RPMI8226 (cell line): ENCODE results near the gene IFNAR2.
A peak's percentile ranks its signal among the peaks of the same experiment; 100 is the strongest.
"Not testable (repeated sequence)": the region's sequence is repeated elsewhere in the genome, so short reads cannot be mapped to it uniquely, and the experiment has no call there.

ENCODE experiments used
- DNase-seq: peaks from one replicate; pipeline ENCODE4 v3.0.0-alpha.2; 2015

Gene IFNAR2

DNA sequence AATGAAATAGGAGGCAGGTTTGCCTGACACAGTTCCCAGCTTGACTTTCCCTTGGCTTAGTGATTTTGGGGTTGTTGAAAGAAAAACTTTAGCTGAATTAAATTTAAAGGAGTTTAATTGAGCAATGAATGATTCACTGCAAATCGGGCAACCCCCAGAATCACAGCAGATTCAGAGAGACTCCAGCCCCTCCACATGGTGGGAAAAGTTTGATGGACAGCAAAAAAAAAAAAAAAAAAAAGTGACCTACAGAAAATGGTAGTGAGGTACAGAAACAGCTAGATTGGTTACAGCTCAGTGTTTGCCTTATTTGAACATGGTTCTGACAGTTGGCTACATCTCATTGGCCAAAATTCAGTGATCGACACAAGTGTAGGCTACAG is 12.6 kb upstream of the IFNAR2 start:
- DNase-seq: no peak

DNA sequence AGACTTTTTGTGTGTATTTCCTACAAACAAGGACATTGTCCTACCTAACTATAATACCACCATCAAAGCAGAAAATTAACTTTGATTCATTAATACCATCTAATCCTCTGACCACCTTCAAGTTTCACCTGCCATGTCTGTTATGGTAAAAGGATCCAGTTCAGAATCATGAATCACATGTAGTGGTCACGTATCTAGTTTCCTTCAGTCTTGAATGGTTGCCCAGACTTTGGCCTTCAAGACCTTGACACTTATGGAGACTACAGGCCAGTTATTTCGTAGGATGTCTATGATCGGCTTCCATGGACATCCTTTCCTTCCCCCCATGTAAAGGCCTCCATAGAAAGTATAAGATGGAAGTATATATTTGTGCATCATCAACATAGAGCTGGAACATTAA is 10.4 kb upstream of the IFNAR2 start:
- no peak for DNase-seq

DNA sequence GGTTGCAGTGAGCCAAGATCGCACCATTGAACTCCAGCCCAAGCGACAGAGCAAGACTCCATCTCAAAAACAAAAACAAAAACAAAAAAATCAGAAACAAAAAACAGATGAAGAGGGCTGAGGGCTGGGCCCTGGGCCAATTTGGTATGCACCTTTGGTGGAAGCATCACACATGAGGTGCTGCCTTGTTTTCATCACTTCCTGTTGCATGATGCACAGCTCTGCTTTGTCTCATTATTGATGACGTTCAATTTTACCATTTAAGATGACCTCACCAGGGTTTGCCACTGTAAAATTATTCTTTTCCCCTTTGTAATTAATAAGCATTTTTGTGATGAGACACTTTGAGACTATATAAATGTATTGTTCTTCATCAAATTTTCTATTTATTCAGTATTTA is 9.8 kb upstream of the IFNAR2 start:
- no peak for DNase-seq

DNA sequence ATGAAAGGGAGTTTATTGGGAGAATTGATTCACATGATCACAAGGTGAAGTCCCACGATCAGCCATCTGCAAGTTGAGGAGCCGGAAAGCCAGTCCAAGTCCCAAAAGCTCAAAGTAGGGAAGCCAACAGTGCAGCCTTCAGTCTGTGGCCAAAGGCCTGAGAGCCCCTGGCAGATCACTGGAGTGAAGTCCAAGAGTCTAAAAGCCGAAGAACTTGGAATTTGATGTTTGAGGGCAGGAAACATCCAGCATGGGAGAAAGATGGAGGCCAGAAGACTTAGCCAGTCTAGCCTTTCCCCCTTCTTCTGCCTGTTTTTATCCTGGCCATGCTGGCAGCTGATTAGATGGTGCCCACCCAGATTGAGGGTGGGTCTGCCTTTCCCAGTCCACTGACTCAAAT is 4.4 kb upstream of the IFNAR2 start:
- not testable (repeated sequence) for DNase-seq

DNA sequence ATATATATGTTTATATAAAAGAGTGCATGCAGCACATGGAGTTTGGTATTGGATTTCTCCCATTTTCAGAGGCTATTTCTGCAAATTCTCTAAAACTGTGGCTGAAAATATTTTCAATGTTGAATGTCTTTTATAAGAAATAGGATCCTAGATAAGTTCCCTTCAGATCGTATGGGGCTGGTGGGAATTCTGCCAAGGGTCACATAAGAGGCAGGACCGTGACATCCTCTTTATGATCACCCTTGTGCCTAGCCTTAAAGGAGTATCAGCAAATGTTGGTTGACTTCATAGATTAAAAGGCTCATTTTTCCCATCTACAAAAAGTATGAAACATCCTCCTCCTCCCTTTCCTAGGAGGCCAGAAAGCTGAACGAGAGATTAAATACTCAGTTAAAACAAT is 1.3 kb upstream of the IFNAR2 start:
- DNase-seq: no peak

DNA sequence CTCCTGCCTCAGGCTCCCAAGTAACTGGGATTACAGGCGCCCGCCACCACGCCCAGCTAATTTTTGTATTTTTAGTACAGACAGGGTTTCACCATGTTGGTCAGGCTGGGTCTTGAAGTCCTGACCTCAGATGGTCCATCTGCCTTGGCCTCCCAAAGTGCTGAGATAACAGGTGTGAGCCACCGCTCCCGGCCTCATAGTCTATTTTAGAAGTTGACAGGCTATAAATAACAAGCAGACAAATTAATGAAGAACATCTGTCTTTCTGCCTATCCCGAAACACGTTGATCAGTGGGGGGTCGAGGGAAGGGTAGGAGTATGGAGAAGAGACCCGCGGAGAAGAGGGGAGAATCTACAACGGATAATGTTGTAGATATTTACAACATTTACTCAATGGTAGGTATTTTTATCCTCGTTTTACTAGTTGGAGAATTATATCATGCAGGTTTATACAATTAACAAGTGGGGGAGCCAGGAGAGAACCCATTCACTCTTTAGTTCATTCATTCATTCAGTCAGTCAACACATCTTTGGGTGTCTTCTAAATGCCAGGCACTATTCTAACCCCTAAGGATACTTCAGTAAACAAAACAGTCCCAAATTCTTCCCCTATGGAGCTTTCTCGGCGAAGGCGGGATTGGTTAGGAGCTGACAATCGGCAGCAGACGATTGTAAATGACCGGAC is 497 bp upstream of the IFNAR2 start:
- peak; percentile 74 for DNase-seq

DNA sequence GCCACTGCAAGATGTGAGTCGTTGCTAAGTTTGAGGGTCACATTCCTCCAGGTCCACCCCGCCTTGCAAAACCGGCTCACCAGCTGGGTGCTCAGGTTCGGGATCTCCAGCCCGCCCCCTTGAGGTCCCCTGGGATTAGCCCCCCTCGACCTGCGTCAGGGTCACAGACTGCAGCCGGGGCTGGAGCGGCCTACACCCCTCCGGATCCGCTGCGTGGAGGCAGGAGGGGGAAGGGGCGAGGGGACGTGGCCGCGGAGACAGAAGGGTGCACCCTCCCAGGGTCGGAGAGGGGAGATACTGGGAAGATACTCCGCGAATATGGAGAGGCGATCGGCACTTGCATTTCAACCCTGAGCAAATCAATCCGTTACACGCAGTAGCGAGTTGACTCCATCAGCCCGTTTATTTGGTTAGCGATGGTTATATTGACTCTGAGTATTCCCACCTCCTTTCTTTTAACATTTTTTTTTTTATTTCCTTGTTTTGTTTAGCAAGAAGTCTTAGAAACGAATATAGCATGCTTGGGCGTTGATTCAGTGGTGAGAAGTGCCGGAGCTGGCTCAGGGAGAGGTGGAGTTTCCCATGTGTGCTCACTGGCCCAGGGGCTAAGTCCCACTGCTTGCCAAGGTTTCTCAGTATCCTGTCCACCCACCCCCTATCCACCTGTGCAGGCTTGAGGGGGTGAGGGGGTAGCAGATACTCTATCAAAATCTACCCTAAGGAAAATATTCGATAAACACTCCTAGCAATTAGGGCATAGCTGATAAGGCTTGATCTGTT is 997 bp downstream of the IFNAR2 start:
- DNase-seq: peak; percentile 47

DNA sequence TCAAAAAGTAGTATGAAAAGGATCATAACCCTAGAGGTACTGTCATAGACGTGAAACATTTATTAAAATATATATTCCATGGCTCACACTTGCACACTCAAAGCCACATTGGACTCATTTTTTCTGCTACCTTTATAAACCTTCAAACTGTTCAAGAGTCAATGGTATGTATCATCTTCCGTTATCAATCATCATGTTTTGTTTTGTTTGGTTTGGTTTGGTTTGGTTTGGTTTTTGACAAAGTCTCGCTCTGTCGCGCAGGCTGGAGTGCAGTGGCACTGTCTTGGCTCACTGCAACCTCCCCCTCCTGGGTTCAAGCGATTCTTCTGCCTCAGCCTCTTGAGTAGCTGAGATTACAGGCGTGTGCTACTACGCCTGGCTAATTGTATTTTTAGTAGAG is 1.8 kb downstream of the IFNAR2 start:
- no peak for DNase-seq

DNA sequence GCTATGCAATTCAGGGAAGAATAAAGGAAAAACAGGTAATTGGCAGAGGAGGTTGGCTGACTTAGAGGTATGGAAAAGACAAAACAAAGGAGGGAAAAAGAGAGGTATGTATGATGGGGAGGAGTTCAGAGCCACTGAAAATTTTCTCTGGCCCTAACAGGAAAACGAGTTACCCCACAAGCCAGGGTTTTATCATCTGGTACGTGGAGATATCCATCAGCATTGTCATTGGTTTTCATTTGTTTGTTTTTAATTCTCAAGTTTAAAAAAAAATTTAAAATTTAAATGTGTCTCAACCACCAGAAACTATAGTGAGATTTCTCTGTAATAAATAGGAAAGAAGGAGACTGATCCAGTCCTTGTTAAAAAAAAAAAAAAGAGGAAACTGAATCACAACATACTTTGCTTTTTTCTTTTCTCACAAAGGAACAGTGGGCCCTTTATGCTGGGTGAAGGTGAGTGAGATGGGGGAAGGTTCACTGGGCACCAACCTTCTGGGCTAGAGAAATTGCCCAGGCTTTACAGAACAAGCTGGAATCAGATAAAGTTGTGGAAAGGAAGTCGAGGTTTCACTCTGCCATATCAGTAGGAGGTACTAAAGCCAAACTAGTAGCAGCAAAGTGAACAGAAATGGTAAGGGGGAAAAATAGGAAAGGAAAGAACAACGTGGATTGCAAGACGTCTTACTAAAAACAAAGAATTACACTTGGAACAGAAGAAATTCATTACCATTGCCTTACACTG is 2.7 kb downstream of the IFNAR2 start:
- DNase-seq: no peak

DNA sequence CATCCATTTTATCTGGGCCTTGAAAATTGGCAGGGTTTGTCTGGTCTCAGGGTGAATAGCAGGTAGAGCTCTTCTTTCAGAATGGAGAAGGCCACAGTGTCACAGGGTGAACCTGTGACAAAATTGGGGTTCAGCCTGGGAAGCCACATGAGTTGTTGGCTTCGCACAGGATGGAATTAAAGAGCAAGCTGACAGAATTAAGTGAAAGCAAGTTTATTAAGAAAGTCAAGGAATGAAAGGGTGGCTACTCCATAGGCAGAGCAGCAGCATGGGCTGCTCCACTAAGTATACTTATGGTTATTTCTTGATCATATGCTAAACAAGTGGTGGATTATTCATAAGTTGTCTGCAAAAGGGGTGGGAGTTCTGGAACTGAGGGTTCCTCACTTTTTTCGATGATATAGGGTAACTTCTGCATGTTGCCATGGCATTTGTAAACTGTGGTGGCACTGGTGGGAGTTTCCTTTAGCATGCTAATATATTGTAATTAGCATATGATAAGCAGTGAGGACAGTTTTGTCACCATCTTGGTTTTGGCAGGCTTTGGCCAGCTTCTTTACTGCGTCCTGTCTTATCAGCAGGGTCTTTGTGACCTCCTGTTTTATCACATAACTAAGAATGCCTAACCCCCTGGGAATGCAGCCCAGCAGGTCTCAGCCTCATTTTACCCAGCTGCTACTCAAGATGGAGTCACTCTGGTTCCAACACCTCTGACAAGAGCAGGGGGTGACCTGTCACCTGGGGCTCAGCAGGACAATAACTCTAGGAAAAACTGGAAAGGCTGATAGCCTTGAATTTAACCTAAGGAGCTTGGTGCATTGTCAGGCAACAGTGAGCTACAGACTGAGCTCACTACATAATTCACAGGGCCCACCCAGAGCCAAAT is 5.1 kb downstream of the IFNAR2 start:
- DNase-seq: no peak

DNA sequence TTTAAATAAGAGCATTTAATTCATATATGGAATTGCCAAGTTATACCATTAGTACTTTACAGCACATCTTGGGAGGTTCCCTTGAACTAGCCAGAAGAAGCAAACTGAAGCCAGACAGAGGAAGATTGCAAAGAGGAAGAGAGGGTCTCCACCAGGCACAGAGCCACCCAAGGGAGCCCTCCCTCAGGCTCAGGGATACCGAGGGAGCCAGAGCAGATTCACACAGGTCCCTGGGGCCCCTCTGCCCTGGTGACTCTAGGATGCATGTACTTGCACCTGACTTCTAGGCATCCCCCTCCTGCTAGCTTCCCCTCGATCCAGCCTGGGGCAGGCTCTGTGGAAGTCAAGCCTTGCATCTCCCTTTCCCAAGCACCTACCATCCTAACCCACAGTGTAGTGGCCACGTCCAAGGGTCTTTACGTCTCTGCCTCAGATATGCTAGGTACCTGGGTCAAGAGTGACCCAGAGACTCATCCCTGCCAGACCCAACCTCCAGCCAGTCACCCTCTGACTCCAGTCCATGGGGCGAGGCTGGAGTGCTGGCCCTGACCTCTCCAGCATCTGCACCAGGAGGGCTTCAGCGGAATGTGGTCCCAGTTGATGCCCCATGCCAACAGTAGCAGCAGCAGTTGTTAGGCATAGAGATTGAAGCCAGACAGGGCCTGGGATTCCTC is 6.4 kb downstream of the IFNAR2 start:
- DNase-seq: no peak

DNA sequence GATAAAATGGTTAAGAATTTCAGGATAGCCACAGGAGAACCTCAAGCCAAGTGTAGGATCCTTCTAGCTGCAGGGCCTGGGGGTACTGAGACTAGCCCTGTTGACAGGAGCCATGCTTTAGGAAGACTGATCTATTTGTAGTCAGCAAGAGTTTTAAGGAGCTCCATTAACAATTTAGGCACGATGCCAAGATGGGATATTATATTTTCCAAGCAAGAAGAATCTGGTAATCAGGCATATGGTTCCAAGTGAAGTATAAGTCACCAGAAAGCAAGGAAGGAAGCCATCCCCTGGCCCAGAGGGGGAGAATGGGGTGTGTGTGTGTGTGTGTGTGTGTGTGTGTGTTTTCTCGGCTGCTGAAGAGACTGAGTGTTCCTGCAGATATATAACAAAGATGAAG is 7.0 kb downstream of the IFNAR2 start:
- no peak for DNase-seq

DNA sequence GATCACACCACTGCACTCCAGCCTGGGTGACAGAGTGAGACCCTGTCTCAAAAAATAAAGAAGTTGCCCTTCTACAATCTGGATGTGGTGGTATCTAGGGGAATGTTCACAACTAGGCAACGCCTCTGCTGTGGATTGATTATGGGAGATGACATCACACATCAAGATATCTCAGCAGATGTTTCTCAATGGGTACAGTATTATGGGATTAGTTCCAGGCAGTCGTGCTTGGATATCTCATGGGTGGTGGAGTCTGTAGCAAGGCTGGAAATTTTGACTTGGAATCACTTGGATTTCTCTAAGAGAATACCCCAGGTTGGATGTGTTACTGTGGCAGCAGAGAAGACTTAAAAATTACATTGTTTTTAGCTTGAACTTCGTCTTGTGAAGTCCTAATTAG is 7.7 kb downstream of the IFNAR2 start:
- no peak for DNase-seq

DNA sequence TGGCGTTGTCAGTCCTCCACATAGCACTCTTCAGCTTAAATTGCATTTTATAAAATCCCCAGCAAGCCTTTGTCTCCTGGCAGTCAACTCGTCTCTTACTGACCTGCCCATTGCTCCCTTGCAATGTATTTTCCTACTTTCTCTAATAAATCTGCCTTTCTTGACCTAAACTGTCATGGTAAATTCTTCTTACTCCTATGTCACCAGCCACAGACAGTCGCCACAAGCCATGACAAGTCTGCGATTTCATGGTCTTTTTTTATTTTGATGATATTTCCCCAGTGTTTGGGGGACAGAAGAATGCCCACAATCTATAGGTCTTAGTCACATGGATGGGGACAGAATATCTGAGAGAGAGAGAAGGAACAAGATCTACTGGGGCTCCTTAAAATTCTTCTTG is 8.4 kb downstream of the IFNAR2 start:
- DNase-seq: no peak

DNA sequence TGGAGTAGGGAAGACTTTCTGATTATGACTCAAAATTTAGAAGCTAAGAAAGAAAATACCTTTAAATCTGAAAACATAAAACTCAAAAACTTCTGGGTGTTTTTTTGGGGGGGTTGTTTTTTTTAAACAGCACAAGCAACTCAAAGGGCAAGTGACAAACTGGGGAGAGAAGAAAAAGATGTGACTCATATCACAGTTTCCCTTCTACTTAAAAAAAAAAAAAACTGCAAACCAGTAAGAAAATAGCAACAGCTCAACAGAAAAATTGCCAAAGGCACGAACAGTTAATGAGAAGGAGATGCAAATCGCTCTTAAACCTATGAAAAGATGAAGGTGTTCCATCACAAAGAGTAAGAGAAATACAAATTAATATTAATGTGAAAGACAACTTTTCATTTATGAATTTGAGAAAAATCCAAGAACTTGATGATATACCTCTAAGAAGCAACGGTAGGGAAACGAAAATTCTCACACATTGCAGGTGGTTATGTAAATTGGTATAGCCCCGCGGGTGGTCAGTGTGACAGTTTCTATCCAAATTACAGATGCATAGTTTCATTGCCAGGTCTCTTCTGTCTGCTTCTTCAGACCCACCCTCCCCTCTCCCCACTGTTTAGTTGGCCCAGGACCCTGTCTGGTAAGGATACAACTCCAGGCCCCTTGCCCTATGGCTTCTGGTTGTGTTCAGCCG is 9.0 kb downstream of the IFNAR2 start:
- peak; percentile 63 for DNase-seq

DNA sequence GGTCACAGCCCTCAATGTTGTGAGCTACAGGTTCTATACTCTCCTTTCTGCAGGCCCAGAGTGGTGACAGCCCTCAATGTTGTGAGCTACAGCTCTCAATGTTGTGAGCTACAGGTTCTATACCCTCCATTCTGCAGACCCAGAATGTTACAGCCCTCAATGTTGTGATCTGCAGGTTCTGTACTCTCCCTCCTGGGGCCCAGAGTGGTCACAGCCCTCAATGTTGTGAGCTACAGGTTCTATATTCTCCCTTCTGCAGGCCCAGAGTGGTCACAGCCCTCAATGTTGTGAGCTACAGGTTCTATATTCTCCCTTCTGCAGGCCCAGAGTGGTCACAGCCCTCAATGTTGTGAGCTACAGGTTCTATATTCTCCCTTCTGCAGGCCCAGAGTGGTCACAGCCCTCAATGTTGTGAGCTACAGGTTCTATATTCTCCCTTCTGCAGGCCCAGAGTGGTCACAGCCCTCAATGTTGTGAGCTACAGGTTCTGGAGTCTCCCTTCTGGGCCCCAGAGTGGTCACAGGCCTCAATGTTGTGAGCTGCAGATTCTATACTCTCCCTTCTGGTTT is 9.9 kb downstream of the IFNAR2 start:
- not testable (repeated sequence) for DNase-seq

DNA sequence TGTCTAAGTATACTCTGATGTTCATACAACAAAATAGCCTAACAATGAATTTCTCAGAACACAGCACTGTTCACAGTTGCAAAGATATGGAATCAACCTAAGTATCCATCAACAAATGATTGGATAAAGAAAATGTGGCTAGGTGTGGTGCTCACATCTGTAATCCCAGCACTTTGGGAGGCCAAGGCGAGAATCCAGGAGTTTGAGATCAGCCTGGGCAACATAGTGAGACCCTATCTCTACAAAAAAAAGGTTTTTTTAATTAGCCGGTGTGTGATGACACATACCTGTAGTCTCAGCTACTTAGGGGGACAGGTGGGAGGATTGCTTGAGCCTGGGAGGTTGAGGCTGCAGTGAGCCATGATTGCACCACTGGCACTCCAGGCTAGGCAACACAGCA is 10.7 kb downstream of the IFNAR2 start:
- DNase-seq: no peak

DNA sequence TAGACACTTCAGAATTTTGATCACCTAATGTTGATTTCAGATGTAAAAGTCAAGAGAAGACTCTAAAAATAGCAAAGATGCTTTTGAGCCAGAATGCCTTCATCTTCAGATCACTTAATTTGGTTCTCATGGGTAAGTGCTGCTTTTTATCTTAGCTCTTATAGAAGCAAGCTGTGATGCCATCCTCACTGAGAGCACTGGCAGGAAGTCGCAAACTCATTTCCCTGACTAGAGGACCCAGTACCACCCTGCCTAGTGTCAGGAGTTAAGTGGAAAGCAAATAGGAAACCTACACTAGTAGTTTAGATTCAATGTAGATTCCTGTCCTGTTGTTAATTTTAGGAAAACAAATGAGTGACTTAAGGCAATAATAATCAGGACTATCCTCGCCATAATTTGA is 12.1 kb downstream of the IFNAR2 start:
- no peak for DNase-seq

DNA sequence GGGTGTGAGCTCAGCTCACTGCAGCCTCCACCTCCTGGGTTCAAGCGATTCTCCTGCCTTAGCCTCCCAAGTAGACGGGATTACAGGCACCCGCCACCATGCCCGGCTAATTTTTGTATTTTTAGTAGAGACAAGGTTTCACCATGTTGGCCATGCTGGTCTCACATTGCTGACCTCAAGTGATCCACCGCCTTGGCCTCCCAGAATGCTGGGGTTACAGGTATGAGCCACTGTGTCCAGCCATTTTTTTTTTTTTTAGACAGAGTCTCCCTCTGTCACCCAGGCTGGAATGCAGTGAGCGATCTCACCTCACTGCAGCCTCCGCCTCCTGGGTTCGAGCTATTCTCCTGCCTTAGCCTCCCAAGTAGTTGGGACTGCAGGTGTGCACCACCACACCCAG is 13.1 kb downstream of the IFNAR2 start:
- not testable (repeated sequence) for DNase-seq

DNA sequence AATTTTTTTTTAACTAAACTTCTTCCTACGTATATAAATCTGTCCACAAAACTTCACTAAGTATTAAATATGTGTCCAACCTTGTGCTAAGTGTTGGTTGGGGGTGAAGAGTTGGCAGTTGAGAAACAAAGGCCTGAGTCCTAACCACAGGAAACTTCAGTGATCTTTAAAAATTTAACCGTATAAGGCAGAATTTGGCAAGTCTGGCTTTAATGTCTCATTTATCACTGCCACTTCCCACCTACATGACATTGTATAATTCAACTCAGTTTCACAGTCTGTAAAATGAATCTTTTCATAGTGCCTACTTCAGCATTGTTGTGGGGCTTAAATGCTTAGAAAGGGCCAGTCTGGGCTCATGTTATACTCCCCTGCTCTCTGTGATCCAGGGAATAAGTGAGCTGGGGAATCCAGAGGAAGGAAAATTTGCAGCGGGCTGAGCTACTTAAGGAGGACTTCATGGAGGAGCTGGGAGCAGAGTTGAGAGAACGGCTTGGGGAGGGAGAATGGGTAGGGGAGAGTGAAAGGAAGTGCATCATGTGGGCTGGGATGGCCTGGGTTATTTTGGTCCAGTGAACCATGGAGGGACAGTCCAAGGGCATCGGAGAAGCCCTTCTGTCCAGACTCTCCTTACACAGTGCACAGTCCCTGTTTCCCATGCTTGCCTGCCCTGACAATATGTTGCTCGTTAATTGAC is 14.5 kb downstream of the IFNAR2 start:
- DNase-seq: no peak

DNA sequence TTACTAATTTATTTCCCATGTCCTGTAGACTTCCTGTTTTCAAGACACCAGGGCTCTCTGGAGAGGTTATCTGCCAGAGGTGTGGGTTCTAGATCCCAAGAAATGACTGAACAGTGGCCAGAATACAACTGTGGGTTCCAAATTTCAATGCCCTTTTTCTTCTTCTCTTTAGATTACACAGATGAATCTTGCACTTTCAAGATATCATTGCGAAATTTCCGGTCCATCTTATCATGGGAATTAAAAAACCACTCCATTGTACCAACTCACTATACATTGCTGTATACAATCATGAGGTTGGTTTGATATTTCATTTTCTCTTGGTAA is 15.0 kb downstream of the IFNAR2 start:
- DNase-seq: no peak
